H9 (cell line): Measurements from ENCODE around the gene TM6SF1. TPM values are rescaled to one million over a fixed set of nuclear protein-coding genes. Genes with fewer than 3 reads are reported as not detected.

Experiments
- DNase-seq: peaks from one replicate; pipeline ENCODE4 v3.0.0-alpha.2; 2017
- H2AFZ ChIP-seq: one replicate; pipeline ENCODE4 v1.6.1; 2013; ENCODE audit warnings: mild to moderate bottlenecking, low read length, control low read depth, moderate library complexity
- H2AK5ac ChIP-seq: 2 replicates; pipeline ENCODE4 v1.6.1; 2013; ENCODE audit warnings: low read length, control low read depth, mixed read lengths; ENCODE audit not compliant: insufficient read length
- H2BK120ac ChIP-seq: one replicate; pipeline ENCODE4 v1.6.1; 2013; ENCODE audit warnings: low read depth, mild to moderate bottlenecking, low read length, control low read depth, inconsistent platforms; ENCODE audit not compliant: poor library complexity, severe bottlenecking
- H2BK12ac ChIP-seq: 2 replicates; pipeline ENCODE4 v1.6.1; 2013; ENCODE audit warnings: low read length, control low read depth, mixed read lengths, low read depth; ENCODE audit not compliant: insufficient read length
- H2BK15ac ChIP-seq: 2 replicates; pipeline ENCODE4 v1.6.1; 2013; ENCODE audit warnings: low read depth, low read length, control low read depth
- H2BK20ac ChIP-seq: one replicate; pipeline ENCODE4 v1.6.1; 2013; ENCODE audit warnings: low read depth, mild to moderate bottlenecking, low read length, control low read depth, inconsistent platforms; ENCODE audit not compliant: poor library complexity, severe bottlenecking
- H2BK5ac ChIP-seq: 2 replicates; pipeline ENCODE4 v1.6.1; 2013; ENCODE audit warnings: low read length, control low read depth, mixed read lengths; ENCODE audit not compliant: insufficient read length
- H3K14ac ChIP-seq: 2 replicates; pipeline ENCODE4 v1.6.1; 2013; ENCODE audit warnings: low read length, control low read depth; ENCODE audit not compliant: insufficient read depth
- H3K18ac ChIP-seq: 2 replicates; pipeline ENCODE4 v1.6.1; 2013; ENCODE audit warnings: low read depth, mild to moderate bottlenecking, mixed read lengths, low read length, control low read depth; ENCODE audit not compliant: insufficient read length
- H3K23ac ChIP-seq: 2 replicates; pipeline ENCODE4 v1.6.1; 2013; ENCODE audit warnings: low read length, control low read depth, mixed read lengths, low read depth; ENCODE audit not compliant: insufficient read length
- H3K23me2 ChIP-seq: 2 replicates; pipeline ENCODE4 v1.6.1; 2013; ENCODE audit warnings: low read depth, mild to moderate bottlenecking, mixed read lengths, low read length, control low read depth; ENCODE audit not compliant: insufficient read length, poor library complexity, severe bottlenecking
- H3K27ac ChIP-seq: 2 replicates; pipeline ENCODE4 v1.5.1; 2013; ENCODE audit warnings: low read length, control low read depth, mixed read lengths, low read depth; ENCODE audit not compliant: insufficient read length
- H3K27me3 ChIP-seq: 2 replicates; pipeline ENCODE4 v1.6.1; 2013; ENCODE audit warnings: low read length, control low read depth, inconsistent platforms; ENCODE audit not compliant: insufficient read depth
- H3K4ac ChIP-seq: 2 replicates; pipeline ENCODE4 v1.6.1; 2013; ENCODE audit warnings: low read depth, mild to moderate bottlenecking, control low read depth, inconsistent platforms, low read length, moderate library complexity
- H3K4me1 ChIP-seq: 2 replicates; pipeline ENCODE4 v1.6.1; 2013; ENCODE audit warnings: low read length, control low read depth, inconsistent platforms; ENCODE audit not compliant: insufficient read depth
- H3K4me2 ChIP-seq: 2 replicates; pipeline ENCODE4 v1.6.1; 2013; ENCODE audit warnings: low read length, control low read depth, mixed read lengths; ENCODE audit not compliant: insufficient read length, insufficient read depth
- H3K56ac ChIP-seq: 2 replicates; pipeline ENCODE4 v1.6.1; 2013; ENCODE audit warnings: low read depth, mild to moderate bottlenecking, mixed read lengths, low read length, control low read depth; ENCODE audit not compliant: insufficient read length
- H3K79me1 ChIP-seq: 2 replicates; pipeline ENCODE4 v1.6.1; 2013; ENCODE audit warnings: low read depth, mild to moderate bottlenecking, moderate library complexity, low read length, control low read depth, inconsistent platforms; ENCODE audit not compliant: insufficient read depth, poor library complexity, severe bottlenecking
- H3K79me2 ChIP-seq: 2 replicates; pipeline ENCODE4 v1.6.1; 2013; ENCODE audit warnings: low read length, control low read depth, inconsistent platforms; ENCODE audit not compliant: insufficient read depth
- H3K9ac ChIP-seq: 2 replicates; pipeline ENCODE4 v1.6.1; 2013; ENCODE audit warnings: low read length, control low read depth, mixed read lengths; ENCODE audit not compliant: insufficient read length; ENCODE audit errors: extremely low read depth
- H3K9me3 ChIP-seq: one replicate; pipeline ENCODE4 v1.6.1; 2013; ENCODE audit warnings: low read depth, low read length, inconsistent platforms; ENCODE audit not compliant: control insufficient read depth
- H3T11ph ChIP-seq: one replicate; pipeline ENCODE4 v1.6.1; 2013; ENCODE audit warnings: mild to moderate bottlenecking, low read length, control low read depth, inconsistent platforms
- H4K20me1 ChIP-seq: one replicate; pipeline ENCODE4 v1.6.1; 2013; ENCODE audit not compliant: control insufficient read depth, insufficient read length, insufficient read depth
- H4K5ac ChIP-seq: 2 replicates; pipeline ENCODE4 v1.6.1; 2013; ENCODE audit warnings: low read depth, mild to moderate bottlenecking, mixed read lengths, low read length, control low read depth; ENCODE audit not compliant: insufficient read length
- H4K8ac ChIP-seq: replicated peaks from 2 replicates; pipeline ENCODE4 v1.6.1; 2013; ENCODE audit warnings: low read length, control low read depth, mixed read lengths, low read depth; ENCODE audit not compliant: insufficient read length
- H4K91ac ChIP-seq: 2 replicates; pipeline ENCODE4 v1.6.1; 2013; ENCODE audit warnings: low read depth, mild to moderate bottlenecking, moderate library complexity, mixed read lengths, low read length, control low read depth; ENCODE audit not compliant: insufficient read length
- H3K27ac Mint-ChIP-seq, 3 experiments: 2 replicates in 2 of 3; 3 replicates in 1 of 3; pipeline ENCODE4 v1.8.0; 2020 to 2021; ENCODE audit warnings: mixed read lengths in 3 of 3, mild to moderate bottlenecking in 1 of 3, moderate library complexity in 1 of 3
- H3K27me3 Mint-ChIP-seq: 2 replicates; pipeline ENCODE4 v1.8.0; 2021; ENCODE audit warnings: low read depth, mild to moderate bottlenecking, moderate library complexity, mixed read lengths
- H3K36me3 Mint-ChIP-seq, 3 experiments: 2 replicates in 2 of 3; 3 replicates in 1 of 3; pipeline ENCODE4 v1.8.0; 2020 to 2021; ENCODE audit warnings: low read depth in 3 of 3, mixed read lengths in 3 of 3; ENCODE audit not compliant: insufficient read depth in 1 of 3
- H3K4me1 Mint-ChIP-seq, 2 experiments: 2 replicates each; pipeline ENCODE4 v1.8.0; 2020; ENCODE audit warnings: mixed read lengths in 2 of 2
- H3K4me3 Mint-ChIP-seq, 2 experiments: 2 replicates in 1 of 2; 3 replicates in 1 of 2; pipeline ENCODE4 v1.8.0; 2020 to 2021; ENCODE audit warnings: mild to moderate bottlenecking in 2 of 2, mixed read lengths in 2 of 2, moderate library complexity in 1 of 2
- H3K9me3 Mint-ChIP-seq, 2 experiments: 2 replicates in 1 of 2; 3 replicates in 1 of 2; pipeline ENCODE4 v1.8.0; 2020; ENCODE audit warnings: mild to moderate bottlenecking in 2 of 2, mixed read lengths in 2 of 2, moderate library complexity in 1 of 2
- WGBS: extraction: QIAGEN DNeasy Blood & Tissue Kit; methylation state at CpG from one replicate; pipeline ENCODE4 v1.1.7; 2013; ENCODE audit warnings: missing lambda C conversion rate, low lambda C conversion rate, mixed read lengths; ENCODE audit not compliant: insufficient read length; ENCODE audit errors: extremely low coverage; 5-methylcytosine and 5-hydroxymethylcytosine counted together
- total RNA-seq: library from RNA; stranded (reverse); gene quantifications from 2 replicates; pipeline ENCODE4 v1.2.1, GENCODE V29; 2021
- TF ChIP-seq, protein P1 (sequence below): fragments of 200-600 bp; sonication (generic); conservative IDR thresholded peaks from 3 replicates; pipeline ENCODE4 v1.8.0; 2021; ENCODE audit warnings: antibody characterized with exemption, mild to moderate bottlenecking

TM6SF1 gene
- total RNA-seq, 1 experiment from 2014 or later: 0.96 TPM

DNA sequence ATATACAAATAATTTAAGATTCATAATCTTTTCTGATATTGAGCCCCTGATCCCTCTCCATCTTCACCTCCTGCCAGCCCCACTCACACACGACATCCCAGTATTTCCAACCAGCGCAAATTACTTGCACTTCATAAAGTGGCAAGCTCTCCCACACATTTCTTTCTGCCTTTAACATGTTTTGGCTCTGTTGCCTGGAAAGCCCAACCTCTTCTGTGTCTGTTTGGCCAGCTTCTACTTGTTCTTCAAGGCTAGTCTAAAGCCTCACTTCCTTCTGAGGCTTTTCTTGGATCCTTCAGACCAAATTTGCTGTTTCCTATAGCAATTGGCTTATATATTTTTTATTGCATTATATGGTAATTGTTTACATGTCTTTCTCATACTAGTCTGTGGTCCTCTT is 5.1 kb upstream of the TM6SF1 start:
- no peak overlapping the region for H2BK5ac ChIP-seq
- no peak overlapping the region for H3K9ac ChIP-seq
- DNase-seq: no peak
- H3K4ac ChIP-seq: no peak overlapping the region
- H3K79me1 ChIP-seq: no peaks in the 10 kb centered on the region
- Mint-ChIP-seq H3K9me3 (no peaks in the 10 kb centered on the region; a peak in 1 of 5 replicates), H3K27ac (no peak overlapping the region), H3K4me3 (no peak overlapping the region), H3K36me3 (no peaks in the 10 kb centered on the region; a peak in 1 of 7 replicates), H3K4me1 (peaks cover 9 to 12% of the 10 kb centered on the region in 2 experiments; a peak in 3 of 4 replicates), H3K27me3 (peaks cover 57% of the 10 kb centered on the region)
- no peak overlapping the region for H3T11ph ChIP-seq
- no peaks in the 10 kb centered on the region for H3K79me2 ChIP-seq
- H4K91ac ChIP-seq: no peak overlapping the region
- H2BK20ac ChIP-seq: no peak overlapping the region
- no peak overlapping the region for H2BK120ac ChIP-seq
- H3K23ac ChIP-seq: no peak overlapping the region
- no peak overlapping the region for H3K18ac ChIP-seq
- TF ChIP-seq, protein P1, sequence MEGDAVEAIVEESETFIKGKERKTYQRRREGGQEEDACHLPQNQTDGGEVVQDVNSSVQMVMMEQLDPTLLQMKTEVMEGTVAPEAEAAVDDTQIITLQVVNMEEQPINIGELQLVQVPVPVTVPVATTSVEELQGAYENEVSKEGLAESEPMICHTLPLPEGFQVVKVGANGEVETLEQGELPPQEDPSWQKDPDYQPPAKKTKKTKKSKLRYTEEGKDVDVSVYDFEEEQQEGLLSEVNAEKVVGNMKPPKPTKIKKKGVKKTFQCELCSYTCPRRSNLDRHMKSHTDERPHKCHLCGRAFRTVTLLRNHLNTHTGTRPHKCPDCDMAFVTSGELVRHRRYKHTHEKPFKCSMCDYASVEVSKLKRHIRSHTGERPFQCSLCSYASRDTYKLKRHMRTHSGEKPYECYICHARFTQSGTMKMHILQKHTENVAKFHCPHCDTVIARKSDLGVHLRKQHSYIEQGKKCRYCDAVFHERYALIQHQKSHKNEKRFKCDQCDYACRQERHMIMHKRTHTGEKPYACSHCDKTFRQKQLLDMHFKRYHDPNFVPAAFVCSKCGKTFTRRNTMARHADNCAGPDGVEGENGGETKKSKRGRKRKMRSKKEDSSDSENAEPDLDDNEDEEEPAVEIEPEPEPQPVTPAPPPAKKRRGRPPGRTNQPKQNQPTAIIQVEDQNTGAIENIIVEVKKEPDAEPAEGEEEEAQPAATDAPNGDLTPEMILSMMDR: no peak
- H4K5ac ChIP-seq: no peak overlapping the region
- peaks cover 6% of the 10 kb centered on the region; the same call in 1 of the 2 replicates for H3K27me3 ChIP-seq
- no peak overlapping the region for H4K8ac ChIP-seq
- no peak overlapping the region for H3K27ac ChIP-seq
- no peak overlapping the region for H2AK5ac ChIP-seq
- H4K20me1 ChIP-seq: no peaks in the 10 kb centered on the region
- H3K4me2 ChIP-seq: no peak overlapping the region
- no peak overlapping the region for H2AFZ ChIP-seq
- H3K56ac ChIP-seq: no peak overlapping the region
- H3K4me1 ChIP-seq: no peaks in the 10 kb centered on the region; the same call in 1 of the 2 replicates
- no peak overlapping the region for H2BK15ac ChIP-seq
- no peak overlapping the region for H2BK12ac ChIP-seq
- no peak overlapping the region for H3K14ac ChIP-seq
- peaks cover 2% of the 10 kb centered on the region for H3K23me2 ChIP-seq
- H3K9me3 ChIP-seq: no peaks in the 10 kb centered on the region
- WGBS: no CpG with 5 or more reads among the region's 2 CpGs
